Type B pancreatic cell (in vitro differentiated cells): ENCODE data around the gene NEGR1. TPM values are rescaled to one million over a fixed set of nuclear protein-coding genes. Genes with fewer than 3 reads are reported as not detected.

Source experiments
- DNase-seq: peaks from one replicate; pipeline ENCODE4 v3.0.0; 2021; ENCODE audit warnings: mixed read lengths; ENCODE audit not compliant: unreplicated experiment; ENCODE audit errors: extremely low spot score
- H3K27ac Mint-ChIP-seq: 2 replicates; pipeline ENCODE4 v1.8.0; 2021; ENCODE audit warnings: mild to moderate bottlenecking, mixed read lengths
- H3K27me3 Mint-ChIP-seq: 2 replicates; pipeline ENCODE4 v1.8.0; 2021; ENCODE audit warnings: mixed read lengths
- H3K36me3 Mint-ChIP-seq: 2 replicates; pipeline ENCODE4 v1.8.0; 2021; ENCODE audit warnings: mixed read lengths
- H3K4me1 Mint-ChIP-seq: one replicate; pipeline ENCODE4 v1.8.0; 2021; ENCODE audit warnings: mixed read lengths; ENCODE audit not compliant: unreplicated experiment
- H3K4me3 Mint-ChIP-seq: 2 replicates; pipeline ENCODE4 v1.8.0; 2021; ENCODE audit warnings: mild to moderate bottlenecking, mixed read lengths
- H3K9me3 Mint-ChIP-seq: 2 replicates; pipeline ENCODE4 v1.8.0; 2021; ENCODE audit warnings: mixed read lengths
- CTCF ChIP-seq: fragments of 200-600 bp; sonication (generic); conservative IDR thresholded peaks from 2 replicates; pipeline ENCODE4 v1.5.0; 2021; ENCODE audit warnings: antibody characterized with exemption, mild to moderate bottlenecking
- long read RNA-seq: library from polyadenylated mRNA; unstranded; transcript quantifications from one replicate; pipeline ENCODE4 v2.0.0, GENCODE V29; 2020
- total RNA-seq: library from RNA; stranded (reverse); gene quantifications from 2 replicates; pipeline ENCODE4 v1.2.1, GENCODE V29; 2021; ENCODE audit warnings: low replicate concordance

Gene NEGR1
- 22.4 and 22.5 TPM in 2 replicates for total RNA-seq
- long read RNA-seq, partial matches to known transcripts: 1 of 5 reads
- long read RNA-seq, other reads (novel, unspliced or antisense): 4 of 5 reads

GRCh38 chr1:72282271-72283021, at the start of gene NEGR1:
Gene NEGR1, minus strand, starts transcription at chr1:72282539.
- H3K9me3 Mint-ChIP-seq: no peaks in the 10 kb centered on the region
- DNase-seq: peak; percentile 87
- peaks cover 42% of the 10 kb centered on the region for H3K27me3 Mint-ChIP-seq
- H3K27ac Mint-ChIP-seq: peak within 1 kb of the TSS; percentile 80
- peaks cover 7% of the 10 kb centered on the region for H3K4me1 Mint-ChIP-seq
- H3K4me3 Mint-ChIP-seq: no peak within 1 kb of the TSS
- TF ChIP-seq CTCF: peak; percentile 11
- no peaks in the 10 kb centered on the region for H3K36me3 Mint-ChIP-seq

GRCh38 chr1:72326494-72326893, 44.2 kb upstream of the NEGR1 start:
- TF ChIP-seq CTCF: no peak
- Mint-ChIP-seq H3K9me3 (no peaks in the 10 kb centered on the region), H3K4me3 (no peak overlapping the region), H3K27ac (no peak overlapping the region), H3K4me1 (no peaks in the 10 kb centered on the region), H3K27me3 (no peaks in the 10 kb centered on the region), H3K36me3 (no peaks in the 10 kb centered on the region)
- DNase-seq: no peak

- H3K4me1 Mint-ChIP-seq: no peaks in the 10 kb centered on the region
- no peaks in the 10 kb centered on the region for H3K27me3 Mint-ChIP-seq
- H3K4me3 Mint-ChIP-seq: no peak overlapping the region
- H3K27ac Mint-ChIP-seq: no peak overlapping the region
- H3K9me3 Mint-ChIP-seq: no peaks in the 10 kb centered on the region
- no peak for DNase-seq
- no peak for TF ChIP-seq CTCF
- H3K36me3 Mint-ChIP-seq: no peaks in the 10 kb centered on the region
These were observed 42.1 kb upstream of the NEGR1 start for GRCh38 chr1:72324451-72324850.

GRCh38 chr1:72322910-72323309, 40.6 kb upstream of the NEGR1 start:
- no peak for DNase-seq
- no peaks in the 10 kb centered on the region for H3K4me1 Mint-ChIP-seq
- H3K4me3 Mint-ChIP-seq: no peak overlapping the region
- TF ChIP-seq CTCF: no peak
- H3K27ac Mint-ChIP-seq: no peak overlapping the region
- H3K27me3 Mint-ChIP-seq: no peaks in the 10 kb centered on the region
- H3K9me3 Mint-ChIP-seq: no peaks in the 10 kb centered on the region
- no peaks in the 10 kb centered on the region for H3K36me3 Mint-ChIP-seq

- no peaks in the 10 kb centered on the region for H3K9me3 Mint-ChIP-seq
- DNase-seq: no peak
- TF ChIP-seq CTCF: no peak
- H3K27ac Mint-ChIP-seq: no peak overlapping the region
- no peaks in the 10 kb centered on the region for H3K4me1 Mint-ChIP-seq
- H3K4me3 Mint-ChIP-seq: no peak overlapping the region
- H3K27me3 Mint-ChIP-seq: peaks cover 3% of the 10 kb centered on the region
- no peaks in the 10 kb centered on the region for H3K36me3 Mint-ChIP-seq
These were observed 14.2 kb upstream of the NEGR1 start for GRCh38 chr1:72296501-72296900.
